Large intestine (tissue), 3 donors: ENCODE results near the gene LMO1. TPM values are rescaled to one million over a fixed set of nuclear protein-coding genes. Genes with fewer than 3 reads are reported as not detected.

Experiments used
- DNase-seq, 2 donors: peaks; one replicate each; pipeline versions ENCODE4 v3.0.0 to v3.0.0-alpha.2; 2013
- H3K27ac ChIP-seq: one replicate; pipeline ENCODE4 v1.5.1; 2013; ENCODE audit warnings: low read length
- H3K27me3 ChIP-seq: 2 replicates; pipeline ENCODE4 v1.6.1; 2013; ENCODE audit warnings: low read length; ENCODE audit not compliant: control insufficient read depth, insufficient read depth
- H3K36me3 ChIP-seq: 2 replicates; pipeline ENCODE4 v1.6.1; 2013; ENCODE audit warnings: low read length; ENCODE audit not compliant: control insufficient read depth, insufficient read depth
- H3K4me1 ChIP-seq: one replicate; pipeline ENCODE4 v1.6.1; 2013; ENCODE audit warnings: low read length; ENCODE audit not compliant: control insufficient read depth, insufficient read depth
- H3K4me3 ChIP-seq: one replicate; pipeline ENCODE4 v1.5.1; 2013; ENCODE audit warnings: low read length
- H3K9me3 ChIP-seq: one replicate; pipeline ENCODE4 v1.6.1; 2013; ENCODE audit warnings: mild to moderate bottlenecking, low read depth, low read length, moderate library complexity; ENCODE audit not compliant: control insufficient read depth
- WGBS: methylation state at CpG from one replicate; pipeline ENCODE4 v1.1.5; 2013; ENCODE audit warnings: low lambda C conversion rate; ENCODE audit not compliant: insufficient coverage; 5-methylcytosine and 5-hydroxymethylcytosine counted together
- polyA plus RNA-seq: library from polyadenylated mRNA; unstranded; fragments of 120-200 nt; gene quantifications from one replicate; pipeline ENCODE4 v1.2.1, GENCODE V29; 2013

Gene LMO1
- polyA plus RNA-seq, 1 donor, result 0.12 TPM

GRCh38 chr11:8281266-8281665 lies 17.6 kb upstream of the LMO1 start:
- H3K9me3 ChIP-seq, result no peaks in the 10 kb centered on the region
- peaks cover 48% of the 10 kb centered on the region for H3K27me3 ChIP-seq
- no CpG with 5 or more reads among the region's 2 CpGs for WGBS
- H3K36me3 ChIP-seq, result no peaks in the 10 kb centered on the region
- H3K4me1 ChIP-seq, result no peaks in the 10 kb centered on the region
- no peak for DNase-seq
- no peak overlapping the region for H3K4me3 ChIP-seq
- H3K27ac ChIP-seq, result no peak overlapping the region

- H3K4me3 ChIP-seq, result no peak overlapping the region
- H3K4me1 ChIP-seq, result no peaks in the 10 kb centered on the region
- no peaks in the 10 kb centered on the region for H3K36me3 ChIP-seq
- H3K27ac ChIP-seq, result no peak overlapping the region
- peaks cover 24% of the 10 kb centered on the region for H3K27me3 ChIP-seq
- no peaks in the 10 kb centered on the region for H3K9me3 ChIP-seq
- no CpG with 5 or more reads among the region's 7 CpGs for WGBS
- no peak for DNase-seq
Measured at GRCh38 chr11:8277691-8278090, 14.0 kb upstream of the LMO1 start.

GRCh38 chr11:8276528-8276927 lies 12.8 kb upstream of the LMO1 start:
- no peak overlapping the region for H3K4me3 ChIP-seq
- H3K27ac ChIP-seq, result no peak overlapping the region
- no CpG with 5 or more reads among the region's 4 CpGs for WGBS
- peaks cover 20% of the 10 kb centered on the region for H3K27me3 ChIP-seq
- no peaks in the 10 kb centered on the region for H3K36me3 ChIP-seq
- no peaks in the 10 kb centered on the region for H3K4me1 ChIP-seq
- DNase-seq, result no peak
- H3K9me3 ChIP-seq, result no peaks in the 10 kb centered on the region

- H3K4me1 ChIP-seq, result no peaks in the 10 kb centered on the region
- no peaks in the 10 kb centered on the region for H3K36me3 ChIP-seq
- H3K9me3 ChIP-seq, result no peaks in the 10 kb centered on the region
- no peak overlapping the region for H3K4me3 ChIP-seq
- no peak for DNase-seq
- H3K27ac ChIP-seq, result no peak overlapping the region
- peaks cover 46% of the 10 kb centered on the region for H3K27me3 ChIP-seq
Measured at GRCh38 chr11:8273287-8273686, 9.6 kb upstream of the LMO1 start.

DNA sequence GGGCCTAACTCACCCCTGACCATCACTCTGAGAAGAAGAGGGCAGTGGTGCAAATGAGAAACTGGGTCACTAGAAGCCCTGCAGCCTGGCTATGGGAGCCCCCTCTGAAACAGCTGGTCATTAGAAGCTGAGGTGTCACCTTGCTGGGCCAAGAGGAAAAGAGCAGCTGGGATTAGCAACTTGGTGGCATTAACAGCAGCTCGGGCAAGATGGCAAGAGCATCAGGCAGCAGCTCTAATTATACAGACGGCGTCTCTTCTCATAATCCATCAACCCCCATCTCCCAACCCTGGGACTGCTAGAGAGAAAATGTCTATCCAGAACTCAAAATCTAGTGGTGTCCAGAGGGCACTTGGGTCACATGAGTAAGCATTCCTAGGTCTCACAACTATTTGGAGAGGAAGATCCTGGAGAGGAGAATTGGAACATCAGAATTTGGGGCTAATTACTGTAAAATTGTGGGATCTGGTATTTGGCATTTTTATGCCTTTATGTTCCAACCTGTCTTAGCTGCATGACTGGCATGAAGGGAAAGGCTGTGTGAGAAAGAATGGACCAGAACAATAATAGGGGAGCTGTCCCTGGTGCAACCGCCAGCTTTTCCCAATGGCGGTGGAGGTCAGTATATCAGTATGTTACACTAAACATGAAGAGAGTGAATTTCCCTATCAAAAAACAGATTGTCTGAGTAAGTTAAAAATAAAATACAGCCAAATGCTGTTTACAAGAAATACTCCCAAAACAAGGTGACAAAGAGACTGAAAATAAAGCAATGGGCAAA lies 7.6 kb upstream of the LMO1 start:
- WGBS, result 83% methylated on average over 2 of the region's 5 CpGs
- no peaks in the 10 kb centered on the region for H3K36me3 ChIP-seq
- DNase-seq, result no peak
- peaks cover 2% of the 10 kb centered on the region for H3K4me1 ChIP-seq
- no peak overlapping the region for H3K4me3 ChIP-seq
- peaks cover 4% of the 10 kb centered on the region for H3K9me3 ChIP-seq
- H3K27me3 ChIP-seq, result peaks cover 59% of the 10 kb centered on the region
- H3K27ac ChIP-seq, result no peak overlapping the region

DNA sequence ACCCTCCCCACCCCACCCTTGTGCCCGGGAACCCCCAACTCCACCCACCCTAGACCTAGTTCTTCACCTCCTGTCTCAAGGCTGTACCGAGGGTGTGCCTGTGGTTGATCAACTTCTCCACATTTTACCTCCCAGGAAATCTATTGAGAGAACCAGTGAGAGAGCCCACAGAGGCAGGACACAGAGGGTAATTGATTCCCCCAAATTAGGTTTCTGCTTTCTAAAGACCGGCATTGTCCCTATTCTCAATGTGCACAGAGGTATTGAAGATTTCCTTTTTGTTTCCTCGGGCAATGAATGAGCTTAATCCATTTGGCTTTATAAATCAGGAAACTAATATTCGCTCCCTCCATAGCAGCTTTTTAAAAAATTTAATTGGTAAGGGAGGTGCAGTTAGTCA lies 6.0 kb upstream of the LMO1 start:
- no peak for DNase-seq
- 100% methylated on average over 1 of the region's 5 CpGs for whole genome bisulfite sequencing

DNA sequence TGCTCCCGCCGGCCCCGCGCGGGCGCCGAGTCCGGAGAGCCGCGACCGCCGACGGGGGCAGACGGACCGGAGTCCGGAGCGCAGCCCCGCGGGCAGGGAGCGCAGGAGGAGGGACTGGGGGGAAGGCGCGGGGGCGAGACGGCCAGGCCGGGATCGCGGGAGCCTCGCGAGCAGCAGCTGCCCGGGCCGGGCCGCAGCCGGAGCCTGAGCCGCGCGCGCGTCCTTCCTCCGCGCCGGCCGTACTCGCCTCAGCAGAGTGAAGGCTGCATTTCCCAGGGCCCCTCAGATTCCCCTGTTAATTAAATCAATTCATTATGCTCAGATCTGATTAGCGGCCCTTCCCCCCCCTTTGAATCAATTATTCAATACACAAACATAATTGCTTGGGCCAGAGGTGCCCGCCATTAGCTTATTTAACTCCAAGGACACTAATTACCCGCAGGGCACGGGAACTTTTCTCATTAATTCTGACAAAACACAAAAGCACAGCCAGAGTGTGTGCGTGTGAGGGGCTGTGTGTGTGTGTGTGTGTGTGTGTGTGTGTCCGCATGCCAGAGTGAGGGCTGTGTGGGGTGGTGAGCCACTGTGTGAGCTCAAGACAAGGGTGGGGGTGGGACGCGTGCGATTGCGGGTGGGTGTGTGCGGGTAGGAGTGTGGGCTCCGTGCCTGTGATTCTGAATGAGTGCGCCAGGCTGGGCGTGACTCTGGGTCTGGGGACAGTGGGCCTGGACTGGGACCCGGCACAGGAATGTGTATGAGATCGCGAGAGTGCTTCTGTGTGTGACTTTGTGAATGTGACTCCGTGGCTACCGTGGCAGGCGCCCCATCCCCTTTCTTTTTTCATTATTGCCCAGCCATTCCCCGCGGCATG lies 5.1 kb upstream of the LMO1 start:
- Histone ChIP-seq H3K4me1 (peaks cover 2% of the 10 kb centered on the region), H3K27ac (no peak overlapping the region), H3K27me3 (peaks cover 81% of the 10 kb centered on the region), H3K9me3 (peaks cover 4% of the 10 kb centered on the region), H3K4me3 (no peak overlapping the region), H3K36me3 (no peaks in the 10 kb centered on the region)
- no peak for DNase-seq
- WGBS, result 20% methylated on average over 1 of the region's 65 CpGs

More for the DNA sequence above, 6.0 kb upstream of the LMO1 start:
- Histone ChIP-seq H3K4me3 (no peak overlapping the region), H3K27me3 (peaks cover 73% of the 10 kb centered on the region), H3K9me3 (peaks cover 4% of the 10 kb centered on the region), H3K4me1 (peaks cover 2% of the 10 kb centered on the region), H3K36me3 (no peaks in the 10 kb centered on the region), H3K27ac (no peak overlapping the region)

GRCh38 chr11:8267831-8268529 lies 4.3 kb upstream of the LMO1 start:
- Histone ChIP-seq H3K27ac (no peak overlapping the region), H3K27me3 (peaks cover 87% of the 10 kb centered on the region), H3K4me1 (peaks cover 5% of the 10 kb centered on the region), H3K4me3 (no peak overlapping the region), H3K9me3 (peaks cover 4% of the 10 kb centered on the region), H3K36me3 (no peaks in the 10 kb centered on the region)
- peak in 1 of 2 donors; percentile 17 for DNase-seq
- WGBS, result no CpG with 5 or more reads among the region's 74 CpGs

- H3K27me3 ChIP-seq, result peaks cover 89% of the 10 kb centered on the region
- no CpG with 5 or more reads among the region's 5 CpGs for WGBS
- no peak overlapping the region for H3K4me3 ChIP-seq
- no peaks in the 10 kb centered on the region for H3K36me3 ChIP-seq
- H3K27ac ChIP-seq, result no peak overlapping the region
- H3K9me3 ChIP-seq, result peaks cover 7% of the 10 kb centered on the region
- DNase-seq, result no peak
- peaks cover 5% of the 10 kb centered on the region for H3K4me1 ChIP-seq
Measured at GRCh38 chr11:8267280-8267679, 3.6 kb upstream of the LMO1 start.
